ENCODE measurements around the gene FAM20B. TPM values are rescaled to one million over a fixed set of nuclear protein-coding genes. Genes with fewer than 3 reads are reported as not detected.

Gene FAM20B
- total RNA-seq, 1 donor from 2014 or later = 31.6 TPM

DNA sequence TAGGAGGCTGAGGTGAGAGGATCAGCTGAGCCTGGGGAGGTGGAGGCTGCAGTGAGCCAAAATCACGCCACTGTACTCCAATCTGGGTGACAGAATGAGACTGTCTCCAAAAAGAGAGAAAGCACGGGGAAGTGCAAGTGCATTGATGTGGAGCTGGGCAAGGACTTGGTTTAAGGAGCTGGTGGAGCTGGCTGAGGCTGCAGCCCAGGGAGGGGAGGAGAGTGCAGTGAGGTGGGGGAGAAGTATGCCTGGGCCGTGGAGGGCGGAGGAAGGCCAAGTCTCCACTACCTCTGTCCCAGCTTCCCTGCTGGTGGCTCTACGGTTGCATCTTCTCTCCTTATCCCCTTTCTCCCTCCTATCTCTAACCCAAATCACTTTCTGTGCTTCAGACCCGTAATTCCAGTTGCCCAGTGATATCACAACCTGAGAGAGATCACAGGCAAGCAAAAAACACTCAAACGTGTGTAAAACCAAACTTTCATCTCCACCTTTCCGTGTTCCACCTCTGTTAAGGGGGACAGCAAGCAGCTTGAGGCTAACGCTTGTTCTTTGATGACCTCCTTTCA is 67.3 kb downstream of the FAM20B start:
- TF ChIP-seq, protein P1, sequence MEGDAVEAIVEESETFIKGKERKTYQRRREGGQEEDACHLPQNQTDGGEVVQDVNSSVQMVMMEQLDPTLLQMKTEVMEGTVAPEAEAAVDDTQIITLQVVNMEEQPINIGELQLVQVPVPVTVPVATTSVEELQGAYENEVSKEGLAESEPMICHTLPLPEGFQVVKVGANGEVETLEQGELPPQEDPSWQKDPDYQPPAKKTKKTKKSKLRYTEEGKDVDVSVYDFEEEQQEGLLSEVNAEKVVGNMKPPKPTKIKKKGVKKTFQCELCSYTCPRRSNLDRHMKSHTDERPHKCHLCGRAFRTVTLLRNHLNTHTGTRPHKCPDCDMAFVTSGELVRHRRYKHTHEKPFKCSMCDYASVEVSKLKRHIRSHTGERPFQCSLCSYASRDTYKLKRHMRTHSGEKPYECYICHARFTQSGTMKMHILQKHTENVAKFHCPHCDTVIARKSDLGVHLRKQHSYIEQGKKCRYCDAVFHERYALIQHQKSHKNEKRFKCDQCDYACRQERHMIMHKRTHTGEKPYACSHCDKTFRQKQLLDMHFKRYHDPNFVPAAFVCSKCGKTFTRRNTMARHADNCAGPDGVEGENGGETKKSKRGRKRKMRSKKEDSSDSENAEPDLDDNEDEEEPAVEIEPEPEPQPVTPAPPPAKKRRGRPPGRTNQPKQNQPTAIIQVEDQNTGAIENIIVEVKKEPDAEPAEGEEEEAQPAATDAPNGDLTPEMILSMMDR (IDR thresholded peaks at IDR 0.05) = no peak
- H3K9me3 Mint-ChIP-seq (ENCODE audit: unreplicated experiment) = no peaks in the 10 kb centered on the region
- H3K4me3 Mint-ChIP-seq (ENCODE audit: unreplicated experiment) = no peak overlapping the region
- peaks cover 51% of the 10 kb centered on the region for H3K36me3 Mint-ChIP-seq (ENCODE audit: unreplicated experiment)
- DNase-seq (ENCODE audit: extremely low spot score, unreplicated experiment) = no peak
- H3K27me3 Mint-ChIP-seq (ENCODE audit: unreplicated experiment) = no peaks in the 10 kb centered on the region
- H3K4me1 Mint-ChIP-seq (ENCODE audit: unreplicated experiment) = peaks cover 28% of the 10 kb centered on the region
- H3K27ac Mint-ChIP-seq (ENCODE audit: unreplicated experiment) = peak overlapping the region; percentile 50

DNA sequence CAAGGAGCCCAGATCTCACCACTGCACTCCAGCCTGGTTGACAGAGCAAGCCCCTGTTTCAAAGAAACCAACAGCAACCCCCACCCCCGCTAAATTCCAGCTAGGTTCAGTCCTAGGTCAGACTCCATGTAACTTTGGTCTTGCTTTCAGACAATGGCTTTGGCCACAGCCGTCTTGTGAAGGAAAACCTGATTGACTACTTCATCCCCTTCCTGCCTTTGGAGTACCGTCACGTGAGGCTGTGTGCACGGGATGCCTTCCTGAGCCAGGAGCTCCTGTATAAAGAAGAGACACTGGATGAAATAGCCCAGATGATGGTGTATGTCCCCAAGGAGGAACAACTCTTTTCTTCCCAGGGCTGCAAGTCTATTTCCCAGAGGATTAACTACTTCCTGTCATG is 69.1 kb downstream of the FAM20B start:
- H3K4me1 Mint-ChIP-seq (ENCODE audit: unreplicated experiment) = peaks cover 25% of the 10 kb centered on the region

DNA sequence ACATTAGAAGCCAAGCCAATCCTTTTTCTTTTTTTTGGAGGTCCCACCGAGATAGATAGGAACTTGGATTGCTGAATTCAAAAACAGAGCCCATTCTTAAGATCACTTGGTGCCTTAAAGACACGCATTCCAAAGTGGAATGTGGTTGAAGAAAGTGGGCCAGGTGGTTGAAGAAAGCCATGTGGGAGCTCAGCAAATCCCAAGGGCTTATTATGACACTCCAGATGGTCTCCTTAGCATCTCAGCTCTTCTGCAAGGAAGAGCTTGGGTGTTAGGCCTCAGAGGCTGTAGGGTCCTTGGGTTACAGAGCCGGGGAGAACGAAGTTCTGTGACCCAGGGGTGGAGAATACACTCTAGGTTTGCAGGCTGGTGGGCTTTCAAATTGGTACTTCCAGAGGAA is 69.7 kb downstream of the FAM20B start:
- Mint-ChIP-seq H3K27me3 (ENCODE audit: unreplicated experiment) (no peaks in the 10 kb centered on the region), H3K4me1 (ENCODE audit: unreplicated experiment) (peaks cover 24% of the 10 kb centered on the region), H3K4me3 (ENCODE audit: unreplicated experiment) (no peak overlapping the region), H3K9me3 (ENCODE audit: unreplicated experiment) (no peaks in the 10 kb centered on the region), H3K36me3 (ENCODE audit: unreplicated experiment) (peaks cover 47% of the 10 kb centered on the region), H3K27ac (ENCODE audit: unreplicated experiment) (peak overlapping the region; percentile 69)
- DNase-seq (ENCODE audit: extremely low spot score, unreplicated experiment) = peak; percentile 8
- TF ChIP-seq, protein P1 (IDR thresholded peaks at IDR 0.05) = no peak

More for the DNA sequence above, 69.1 kb downstream of the FAM20B start:
- no peak overlapping the region for H3K27ac Mint-ChIP-seq (ENCODE audit: unreplicated experiment)
- H3K36me3 Mint-ChIP-seq (ENCODE audit: unreplicated experiment) = peaks cover 49% of the 10 kb centered on the region
- H3K4me3 Mint-ChIP-seq (ENCODE audit: unreplicated experiment) = no peak overlapping the region
- no peak for DNase-seq (ENCODE audit: extremely low spot score, unreplicated experiment)
- TF ChIP-seq, protein P1 (IDR thresholded peaks at IDR 0.05) = no peak
- no peaks in the 10 kb centered on the region for H3K27me3 Mint-ChIP-seq (ENCODE audit: unreplicated experiment)
- no peaks in the 10 kb centered on the region for H3K9me3 Mint-ChIP-seq (ENCODE audit: unreplicated experiment)

DNA sequence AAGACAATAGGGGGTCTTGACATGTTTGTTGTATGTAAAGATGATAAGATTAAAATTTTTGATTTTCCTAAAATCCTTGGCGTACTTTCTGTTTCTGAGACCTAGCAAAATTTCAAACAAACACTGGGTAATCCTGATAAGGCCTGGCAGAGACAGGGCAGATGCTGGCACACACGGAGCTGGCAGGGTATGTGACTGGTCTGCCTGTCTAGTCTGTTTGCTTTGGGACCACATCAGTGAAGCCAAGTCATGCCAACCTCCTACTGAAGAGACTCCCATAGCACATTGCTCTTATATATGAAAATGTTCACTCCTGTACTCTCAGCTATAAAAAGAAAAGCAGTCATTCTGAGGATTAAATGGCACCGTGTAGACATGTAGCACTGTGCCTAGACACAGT is 70.2 kb downstream of the FAM20B start:
- DNase-seq (ENCODE audit: extremely low spot score, unreplicated experiment) = peak; percentile 27
- Mint-ChIP-seq H3K4me1 (ENCODE audit: unreplicated experiment) (peaks cover 21% of the 10 kb centered on the region), H3K27ac (ENCODE audit: unreplicated experiment) (peak overlapping the region; percentile 69), H3K9me3 (ENCODE audit: unreplicated experiment) (no peaks in the 10 kb centered on the region), H3K36me3 (ENCODE audit: unreplicated experiment) (peaks cover 45% of the 10 kb centered on the region), H3K27me3 (ENCODE audit: unreplicated experiment) (no peaks in the 10 kb centered on the region), H3K4me3 (ENCODE audit: unreplicated experiment) (no peak overlapping the region)
- TF ChIP-seq, protein P1 (IDR thresholded peaks at IDR 0.05) = no peak

DNA sequence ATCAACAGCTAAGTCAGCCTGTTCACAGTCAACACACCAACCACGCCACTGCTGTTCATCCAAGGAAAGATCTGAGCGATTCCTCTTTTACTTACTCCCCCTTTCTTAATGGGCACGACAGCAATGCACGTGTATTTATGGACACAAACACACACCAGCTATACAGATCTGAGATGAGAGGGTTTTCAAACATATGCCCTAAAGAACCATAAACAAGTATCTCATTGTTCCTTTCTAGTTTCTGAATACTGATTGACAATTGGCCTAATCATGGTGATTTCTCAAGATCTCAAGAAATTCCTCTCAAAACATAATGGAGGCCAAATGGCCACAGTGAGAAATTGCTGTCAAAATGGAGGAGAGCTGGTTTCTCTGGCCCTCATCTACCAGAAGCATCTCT is 74.2 kb downstream of the FAM20B start:
- DNase-seq (ENCODE audit: extremely low spot score, unreplicated experiment) = no peak
- TF ChIP-seq, protein P1 (IDR thresholded peaks at IDR 0.05) = no peak
- no peaks in the 10 kb centered on the region for H3K27me3 Mint-ChIP-seq (ENCODE audit: unreplicated experiment)
- no peaks in the 10 kb centered on the region for H3K9me3 Mint-ChIP-seq (ENCODE audit: unreplicated experiment)
- H3K36me3 Mint-ChIP-seq (ENCODE audit: unreplicated experiment) = peaks cover 28% of the 10 kb centered on the region
- H3K4me3 Mint-ChIP-seq (ENCODE audit: unreplicated experiment) = no peak overlapping the region
- no peaks in the 10 kb centered on the region for H3K4me1 Mint-ChIP-seq (ENCODE audit: unreplicated experiment)
- no peak overlapping the region for H3K27ac Mint-ChIP-seq (ENCODE audit: unreplicated experiment)
